ENCODE results near the gene SLC9B1.

DNA sequence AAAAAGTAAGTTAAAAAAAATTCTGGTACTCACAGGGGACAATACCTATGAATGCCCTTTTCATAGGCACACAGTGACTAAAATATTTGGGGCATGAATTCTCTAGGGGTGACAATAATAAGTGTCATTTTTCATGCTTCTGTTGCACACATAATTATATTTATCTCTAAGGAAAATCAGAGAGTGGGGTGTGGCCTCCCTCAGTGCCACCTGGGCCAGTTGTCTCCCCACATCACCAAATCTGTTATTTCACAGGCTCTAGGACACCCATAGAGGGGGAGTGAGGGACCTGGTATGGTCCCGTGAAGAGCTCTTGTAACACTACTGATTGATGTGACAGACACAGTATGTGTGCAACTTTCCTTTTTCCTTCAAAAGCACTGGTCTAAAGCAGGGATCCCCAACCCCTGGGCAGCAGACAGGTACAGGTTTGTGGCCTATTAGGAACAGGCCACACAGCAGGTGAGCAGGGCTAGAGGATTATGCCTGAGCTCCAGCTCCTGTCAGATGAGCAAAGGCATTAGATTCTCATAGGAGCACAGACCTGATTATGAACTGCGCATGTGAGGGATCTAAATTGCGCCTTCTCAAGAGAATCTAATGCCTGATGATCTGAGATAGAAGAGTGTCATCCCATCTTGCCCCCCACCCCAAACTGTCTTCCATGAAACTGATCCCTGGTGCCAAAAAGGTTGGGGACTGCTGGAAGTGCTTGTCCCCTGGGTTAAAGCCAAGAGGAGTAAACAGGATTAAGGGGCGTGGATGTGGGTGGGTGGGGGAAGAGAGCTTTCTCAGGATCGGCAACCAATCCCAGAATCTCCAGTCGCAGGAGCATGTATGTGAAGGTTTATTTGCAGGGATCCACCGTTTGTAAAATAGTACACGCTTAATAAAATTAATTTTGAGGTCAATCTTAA lies 856 bp downstream of the SLC9B1 start:
- no peak for TF ChIP-seq CTCF (conservative IDR thresholded peaks at IDR 0.05; ENCODE audit: low read depth, low read length)
- no peak for TF ChIP-seq EZH2 (IDR thresholded peaks at IDR 0.05; ENCODE audit: borderline replicate concordance, low read depth, low read length, poor library complexity, severe bottlenecking)

Data from A673 (cell line).